HepG2 (cell line): Measurements from ENCODE around the gene ALDOA. TPM values are rescaled to one million over a fixed set of nuclear protein-coding genes. Genes with fewer than 3 reads are reported as not detected.
A peak's percentile ranks its signal among the peaks of the same experiment; 100 is the strongest.

ENCODE experiments used
- HINFP ChIP-seq: sonication (generic); formaldehyde crosslinking; IDR thresholded peaks from 2 replicates; pipeline ENCODE4 v1.4.0; 2020; ENCODE audit warnings: low read depth, mild to moderate bottlenecking, missing genetic modification reagents
- JDP2 ChIP-seq: sonication (generic); formaldehyde crosslinking; IDR thresholded peaks from 2 replicates; pipeline ENCODE4 v1.8.1; 2022; ENCODE audit warnings: missing genetic modification reagents, borderline replicate concordance
- KLF15 ChIP-seq: sonication (generic); formaldehyde crosslinking; IDR thresholded peaks from 2 replicates; pipeline ENCODE4 v1.8.1; 2023; ENCODE audit warnings: borderline replicate concordance, mild to moderate bottlenecking, inconsistent platforms, missing genetic modification reagents, mixed read lengths
- MAFG ChIP-seq: sonication (generic); formaldehyde crosslinking; IDR thresholded peaks from 2 replicates; pipeline ENCODE4 v1.5.1; 2020; ENCODE audit warnings: mild to moderate bottlenecking, missing genetic modification reagents
- MEIS1 ChIP-seq: sonication (generic); formaldehyde crosslinking; IDR thresholded peaks from 2 replicates; pipeline ENCODE4 v1.9.0; 2021; ENCODE audit warnings: mild to moderate bottlenecking, missing genetic modification reagents, moderate library complexity, borderline replicate concordance
- PCBP2 ChIP-seq: fragments of 200-400 bp; formaldehyde crosslinking; optimal IDR thresholded peaks from 2 replicates; pipeline ENCODE3; 2018; ENCODE audit warnings: low read length, low read depth; ENCODE audit not compliant: poor library complexity, severe bottlenecking
- RBAK ChIP-seq: sonication (generic); formaldehyde crosslinking; IDR thresholded peaks from 2 replicates; pipeline ENCODE4 v1.5.1; 2020; ENCODE audit warnings: mild to moderate bottlenecking, missing genetic modification reagents
- SOX5 ChIP-seq: IDR thresholded peaks from 2 replicates; pipeline ENCODE4 v1.6.1; 2016; ENCODE audit warnings: borderline replicate concordance
- SP140L ChIP-seq: sonication (generic); formaldehyde crosslinking; IDR thresholded peaks from 2 replicates; pipeline ENCODE4 v1.4.0; 2020; ENCODE audit warnings: missing genetic modification reagents, borderline replicate concordance
- ZMYM2 ChIP-seq: sonication (generic); formaldehyde crosslinking; IDR thresholded peaks from 2 replicates; pipeline ENCODE4 v1.8.0; 2022; ENCODE audit warnings: mild to moderate bottlenecking, missing genetic modification reagents
- ZNF18 ChIP-seq: sonication (generic); formaldehyde crosslinking; IDR thresholded peaks from 2 replicates; pipeline ENCODE4 v1.8.0; 2022; ENCODE audit warnings: mild to moderate bottlenecking, missing genetic modification reagents; ENCODE audit not compliant: insufficient replicate concordance
- ZNF232 ChIP-seq: sonication (generic); formaldehyde crosslinking; IDR thresholded peaks from 2 replicates; pipeline ENCODE4 v1.4.0; 2020; ENCODE audit warnings: missing genetic modification reagents, borderline replicate concordance
- ZNF282 ChIP-seq: fragments of 450-650 bp; IDR thresholded peaks from 2 replicates; pipeline ENCODE4 v1.6.1; 2018; ENCODE audit not compliant: partially characterized antibody
- ZNF432 ChIP-seq: sonication (generic); formaldehyde crosslinking; IDR thresholded peaks from 2 replicates; pipeline ENCODE4 v1.5.0; 2020; ENCODE audit warnings: missing genetic modification reagents, mild to moderate bottlenecking, borderline replicate concordance
- ZNF501 ChIP-seq: sonication (generic); formaldehyde crosslinking; IDR thresholded peaks from 2 replicates; pipeline ENCODE4 v1.5.1; 2020; ENCODE audit warnings: mild to moderate bottlenecking, moderate library complexity, missing genetic modification reagents
- ZNF841 ChIP-seq: sonication (generic); formaldehyde crosslinking; IDR thresholded peaks from 2 replicates; pipeline ENCODE4 v1.8.1; 2023; ENCODE audit warnings: missing genetic modification reagents, borderline replicate concordance
- ZSCAN5A ChIP-seq: sonication (generic); formaldehyde crosslinking; IDR thresholded peaks from 2 replicates; pipeline ENCODE4 v1.8.0; 2022; ENCODE audit warnings: mild to moderate bottlenecking, missing genetic modification reagents, borderline replicate concordance
- polyA plus RNA-seq, 8 experiments: library from polyadenylated mRNA; depleted of rRNA in 3 of 8; stranded (reverse) in 7 of 8; unstranded in 1 of 8; fragments of >200 nt; fragmentation: Illumina TruSeq in 4 of 8; extraction: Trizol in 4 of 8; gene quantifications; 2 replicates each; pipeline versions ENCODE4 v1.2.1 to v1.2.3, GENCODE V29; 2011 to 2016; ENCODE audit warnings: low read depth in 4 of 8, missing spikeins in 1 of 8, mixed read lengths in 1 of 8; ENCODE audit not compliant: insufficient read depth in 1 of 8
- total RNA-seq, 5 experiments: library from RNA; depleted of rRNA; stranded (reverse); fragments of >200 nt; fragmentation: Illumina TruSeq; extraction: Trizol; gene quantifications; 2 replicates each; pipeline ENCODE4 v1.2.3, GENCODE V29; 2016; ENCODE audit warnings: low read depth in 1 of 5
- TF ChIP-seq, protein P1 (sequence below): IDR thresholded peaks from 2 replicates; pipeline ENCODE4 v1.6.1; 2016; ENCODE audit warnings: low read depth, missing genetic modification reagents, missing compliant biosample characterization

The ALDOA gene
- total and polyA plus RNA-seq, 2 of the 13 experiments (the other 11 are each of a cell fraction or from before 2014, with no cell fraction given) = 925 to 1,884 TPM

DNA sequence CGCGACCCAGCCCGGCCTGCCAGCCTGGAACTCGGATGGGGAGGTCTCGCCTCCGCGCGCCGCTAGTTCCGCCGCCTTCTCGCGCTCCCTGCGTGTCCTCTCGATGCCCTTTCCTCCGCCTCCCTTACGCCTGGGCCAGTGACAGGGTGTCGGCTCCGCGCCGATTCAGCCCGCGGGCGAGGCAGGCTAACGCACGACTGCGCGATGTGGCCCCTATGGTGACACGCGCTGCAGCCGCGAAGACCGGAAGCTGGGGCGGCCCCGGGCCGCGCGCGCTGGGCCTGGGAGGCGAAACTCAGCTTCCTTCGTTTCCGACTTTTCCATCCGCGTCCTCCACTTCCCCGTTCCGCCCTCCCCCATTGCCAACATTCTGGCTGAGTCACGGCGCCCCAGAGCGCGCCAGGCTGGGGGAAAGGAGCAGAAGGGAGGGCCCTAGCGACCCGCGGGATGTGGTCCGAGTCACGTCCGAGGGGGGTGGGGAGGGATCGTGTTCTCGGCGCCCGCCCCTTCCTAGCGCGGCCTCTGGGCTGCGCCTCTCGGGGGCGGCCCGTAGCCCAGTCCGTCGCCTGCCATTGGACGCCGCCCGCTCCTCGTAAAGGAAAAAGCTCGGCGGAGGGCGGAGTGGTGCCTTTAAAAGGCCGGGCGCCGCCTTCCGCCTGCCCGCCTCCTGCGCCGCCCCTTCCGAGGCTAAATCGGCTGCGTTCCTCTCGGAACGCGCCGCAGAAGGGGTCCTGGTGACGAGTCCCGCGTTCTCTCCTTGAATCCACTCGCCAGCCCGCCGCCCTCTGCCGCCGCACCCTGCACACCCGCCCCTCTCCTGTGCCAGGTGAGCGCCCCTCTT, at the start of gene ALDOA (continued):
- TF ChIP-seq, protein P1, sequence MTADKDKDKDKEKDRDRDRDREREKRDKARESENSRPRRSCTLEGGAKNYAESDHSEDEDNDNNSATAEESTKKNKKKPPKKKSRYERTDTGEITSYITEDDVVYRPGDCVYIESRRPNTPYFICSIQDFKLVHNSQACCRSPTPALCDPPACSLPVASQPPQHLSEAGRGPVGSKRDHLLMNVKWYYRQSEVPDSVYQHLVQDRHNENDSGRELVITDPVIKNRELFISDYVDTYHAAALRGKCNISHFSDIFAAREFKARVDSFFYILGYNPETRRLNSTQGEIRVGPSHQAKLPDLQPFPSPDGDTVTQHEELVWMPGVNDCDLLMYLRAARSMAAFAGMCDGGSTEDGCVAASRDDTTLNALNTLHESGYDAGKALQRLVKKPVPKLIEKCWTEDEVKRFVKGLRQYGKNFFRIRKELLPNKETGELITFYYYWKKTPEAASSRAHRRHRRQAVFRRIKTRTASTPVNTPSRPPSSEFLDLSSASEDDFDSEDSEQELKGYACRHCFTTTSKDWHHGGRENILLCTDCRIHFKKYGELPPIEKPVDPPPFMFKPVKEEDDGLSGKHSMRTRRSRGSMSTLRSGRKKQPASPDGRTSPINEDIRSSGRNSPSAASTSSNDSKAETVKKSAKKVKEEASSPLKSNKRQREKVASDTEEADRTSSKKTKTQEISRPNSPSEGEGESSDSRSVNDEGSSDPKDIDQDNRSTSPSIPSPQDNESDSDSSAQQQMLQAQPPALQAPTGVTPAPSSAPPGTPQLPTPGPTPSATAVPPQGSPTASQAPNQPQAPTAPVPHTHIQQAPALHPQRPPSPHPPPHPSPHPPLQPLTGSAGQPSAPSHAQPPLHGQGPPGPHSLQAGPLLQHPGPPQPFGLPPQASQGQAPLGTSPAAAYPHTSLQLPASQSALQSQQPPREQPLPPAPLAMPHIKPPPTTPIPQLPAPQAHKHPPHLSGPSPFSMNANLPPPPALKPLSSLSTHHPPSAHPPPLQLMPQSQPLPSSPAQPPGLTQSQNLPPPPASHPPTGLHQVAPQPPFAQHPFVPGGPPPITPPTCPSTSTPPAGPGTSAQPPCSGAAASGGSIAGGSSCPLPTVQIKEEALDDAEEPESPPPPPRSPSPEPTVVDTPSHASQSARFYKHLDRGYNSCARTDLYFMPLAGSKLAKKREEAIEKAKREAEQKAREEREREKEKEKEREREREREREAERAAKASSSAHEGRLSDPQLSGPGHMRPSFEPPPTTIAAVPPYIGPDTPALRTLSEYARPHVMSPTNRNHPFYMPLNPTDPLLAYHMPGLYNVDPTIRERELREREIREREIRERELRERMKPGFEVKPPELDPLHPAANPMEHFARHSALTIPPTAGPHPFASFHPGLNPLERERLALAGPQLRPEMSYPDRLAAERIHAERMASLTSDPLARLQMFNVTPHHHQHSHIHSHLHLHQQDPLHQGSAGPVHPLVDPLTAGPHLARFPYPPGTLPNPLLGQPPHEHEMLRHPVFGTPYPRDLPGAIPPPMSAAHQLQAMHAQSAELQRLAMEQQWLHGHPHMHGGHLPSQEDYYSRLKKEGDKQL (CRISPR knock-in tag) = peak; percentile 74
- TF ChIP-seq HINFP (peak; percentile 88), MEIS1 (peak; percentile 91), ZNF232 (CRISPR knock-in tag) (peak; percentile 97), ZNF432 (CRISPR knock-in tag) (peak; percentile 94), ZNF282 (no peak), KLF15 (CRISPR knock-in tag) (peak; percentile 89), RBAK (CRISPR knock-in tag) (no peak), ZMYM2 (peak; percentile 22; the same call in 1 of the 2 replicates), SOX5 (CRISPR knock-in tag) (peak; percentile 75; the same call in 1 of the 2 replicates), ZSCAN5A (CRISPR knock-in tag) (no peak; the same call in 1 of the 2 replicates), PCBP2 (no peak), MAFG (CRISPR knock-in tag) (peak; percentile 97), ZNF841 (CRISPR knock-in tag) (no peak), ZNF18 (CRISPR knock-in tag) (peak; percentile 97), SP140L (CRISPR knock-in tag) (no peak), JDP2 (CRISPR knock-in tag) (peak; percentile 30; the same call in 1 of the 2 replicates), ZNF501 (CRISPR knock-in tag) (peak; percentile 83)
